ENCODE data around the gene CFAP20DC. TPM values are rescaled to one million over a fixed set of nuclear protein-coding genes. Genes with fewer than 3 reads are reported as not detected.

Gene CFAP20DC
- total and polyA plus RNA-seq, 2 of the 8 experiments (the other 6 are each of a cell fraction or from before 2014, with no cell fraction given): 2.2 to 2.8 TPM

GRCh38 chr3:59006634-59007517 lies 42.9 kb downstream of the CFAP20DC start (continued):
- TF ChIP-seq CHD7 (IDR thresholded peaks at IDR 0.05; ENCODE audit: insufficient replicate concordance, low read length): no peak
- no peak for TF ChIP-seq RFX5 (IDR thresholded peaks at IDR 0.05; ENCODE audit: borderline replicate concordance, low read depth, low read length)
- TF ChIP-seq TEAD4 (IDR thresholded peaks at IDR 0.05; ENCODE audit: low read depth, low read length): no peak
- TF ChIP-seq SP1 (IDR thresholded peaks at IDR 0.05; ENCODE audit: low read depth, low read length): no peak
- TF ChIP-seq HDAC6 (IDR thresholded peaks at IDR 0.05; ENCODE audit: low read depth, low read length): no peak
- no peak for TF ChIP-seq SP2 (IDR thresholded peaks at IDR 0.05; ENCODE audit: low read length)
- TF ChIP-seq SIRT6 (IDR thresholded peaks at IDR 0.05; ENCODE audit: low read length): no peak
- no peak for TF ChIP-seq SP4 (IDR thresholded peaks at IDR 0.05; ENCODE audit: low read length)
- no peak for TF ChIP-seq TCF12 (IDR thresholded peaks at IDR 0.05; ENCODE audit: low read depth, low read length)
- no peak for TF ChIP-seq RBBP5 (IDR thresholded peaks at IDR 0.05; ENCODE audit: borderline replicate concordance, low read depth, low read length)
- TF ChIP-seq SUZ12 (IDR thresholded peaks at IDR 0.05; ENCODE audit: low read length): no peak

Data from H1 (cell line).